Right cardiac atrium (tissue), 5 donors: ENCODE data around the gene SPSB1. TPM values are rescaled to one million over a fixed set of nuclear protein-coding genes. Genes with fewer than 3 reads are reported as not detected.

Experiments used
- ATAC-seq, 2 donors: fragments of 200-7000 bp; cut with Tn5 transposase; one replicate each; pipeline versions ENCODE4 v1.8.0 to v1.9.1; 2020; ENCODE audit warnings: moderate library complexity in 2 of 2, mild to moderate bottlenecking in 1 of 2
- DNase-seq, 3 donors: peaks; one replicate each; pipeline ENCODE4 v3.0.0-alpha.2; 2020
- H3K27ac ChIP-seq: one replicate; pipeline ENCODE4 v1.5.1; 2013; ENCODE audit warnings: mild to moderate bottlenecking, low read length, control low read depth, moderate library complexity
- H3K27me3 ChIP-seq: one replicate; pipeline ENCODE4 v1.6.1; 2013; ENCODE audit not compliant: control insufficient read depth, insufficient read depth
- H3K4me1 ChIP-seq: one replicate; pipeline ENCODE4 v1.6.1; 2013; ENCODE audit warnings: low read length; ENCODE audit not compliant: control insufficient read depth, insufficient read depth
- H3K4me3 ChIP-seq: one replicate; pipeline ENCODE4 v1.5.1; 2013; ENCODE audit warnings: low read length, control low read depth
- H3K9me3 ChIP-seq: one replicate; pipeline ENCODE4 v1.6.1; 2013; ENCODE audit warnings: low read length; ENCODE audit not compliant: control insufficient read depth
- WGBS: extraction: QIAGEN DNeasy Blood & Tissue Kit; methylation state at CpG from one replicate; pipeline ENCODE4 v1.1.7; 2013; 5-methylcytosine and 5-hydroxymethylcytosine counted together
- intact Hi-C, 4 donors: fragments of 100-400 bp; cut with DNase I; formaldehyde crosslinking; loops; one replicate each; pipeline versions ENCODE4 v1.11.0 to v1.14.0; 2022 to 2023
- polyA plus RNA-seq: library from polyadenylated mRNA; stranded (reverse); fragments of 200-250 nt; gene quantifications from one replicate; pipeline ENCODE4 v1.2.3, GENCODE V29; 2013
- total RNA-seq, 4 donors: library from RNA; stranded (reverse); fragmentation: NEBNext Ultra II Directional; extraction: Animal tissue kit (Norgen Biotek cat#: 25700); gene quantifications; one replicate each; pipeline ENCODE4 v1.2.1, GENCODE V29; 2021
- donor health status: healthy with polysubstance abuse.
- donor health status: DM: no; HTN: yes; CAD: no.
- donor health status: DM: no; HTN: no; CAD: no.
- donor health status: DM: no; HTN: yes; CAD: no; lungs with severe emphysema.
- donor health status: DM: yes; HTN: yes; CAD: no.

SPSB1 gene
- total and polyA plus RNA-seq, 5 donors: 15.5 to 24.0 (median 16.5) TPM

DNA sequence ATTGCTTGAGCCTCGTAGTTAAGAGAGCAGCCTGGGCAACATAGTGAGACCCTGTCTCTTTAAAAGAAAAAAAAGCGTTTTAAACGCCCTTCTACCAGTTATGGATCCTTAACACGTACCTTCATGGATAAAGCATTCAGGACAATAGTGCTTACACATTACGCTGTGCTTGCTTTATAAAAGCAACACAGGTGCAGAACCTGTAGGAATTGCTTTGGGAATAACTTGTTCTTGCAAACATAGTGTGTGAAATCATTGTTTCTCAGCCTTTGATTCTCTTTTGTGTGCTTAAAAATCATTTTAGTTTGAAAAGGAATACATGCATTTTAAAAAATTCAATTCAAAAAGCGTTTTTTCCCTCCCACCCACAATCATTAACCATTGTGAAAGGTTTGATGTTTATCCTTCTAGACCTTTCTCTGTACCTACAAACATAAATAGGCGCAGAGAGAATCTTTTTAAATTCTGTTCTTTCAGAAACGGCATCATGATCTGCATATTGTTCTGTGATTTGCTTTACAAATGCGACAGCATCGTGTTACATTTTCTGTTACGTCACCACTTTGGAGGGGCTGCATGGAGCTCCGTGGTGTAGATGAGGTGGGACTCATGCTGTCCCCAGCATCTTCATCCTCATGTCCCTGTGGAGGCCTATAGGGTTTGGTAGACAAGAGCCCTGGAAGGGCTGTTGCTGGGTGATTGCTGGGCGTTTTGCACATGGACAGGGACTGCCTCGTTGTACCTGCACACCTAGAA is 54.6 kb downstream of the SPSB1 start:
- intact Hi-C loops: no loop called here
- Histone ChIP-seq H3K4me3 (no peak overlapping the region), H3K4me1 (peaks cover 15% of the 10 kb centered on the region), H3K9me3 (no peaks in the 10 kb centered on the region), H3K27ac (no peak overlapping the region), H3K27me3 (no peaks in the 10 kb centered on the region)
- DNase-seq (peak in 1 of 3 donors; percentile 20), ATAC-seq (no peak)
- 72% methylated on average over 14 of the region's 14 CpGs for WGBS

DNA sequence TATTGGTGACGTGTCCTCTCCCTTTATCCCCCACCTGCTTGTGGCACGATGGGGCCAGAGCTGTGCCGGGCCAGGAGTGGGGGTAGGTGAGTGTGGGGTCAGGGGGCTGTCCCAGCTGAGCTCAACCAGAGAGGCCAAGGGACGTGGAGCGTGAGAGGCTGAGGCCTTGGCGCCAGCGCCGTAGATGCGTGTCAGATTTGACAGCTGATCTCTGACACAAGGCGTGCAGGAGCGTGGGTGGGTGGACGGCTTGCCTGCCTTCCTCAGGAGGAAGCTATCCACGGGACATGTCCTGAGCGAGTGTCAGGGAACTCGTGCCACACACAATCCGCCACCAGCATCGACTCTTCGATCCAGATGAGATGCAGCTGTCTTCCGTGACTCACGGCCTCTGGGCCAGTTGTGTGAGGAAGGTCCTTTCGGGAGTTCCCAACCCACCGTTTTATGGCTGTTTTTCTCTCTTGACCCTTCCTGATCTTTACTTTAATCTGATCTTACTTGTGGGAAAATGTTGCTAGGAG is 56.7 kb downstream of the SPSB1 start:
- Histone ChIP-seq H3K27me3 (no peaks in the 10 kb centered on the region), H3K4me1 (peaks cover 13% of the 10 kb centered on the region), H3K4me3 (no peak overlapping the region), H3K9me3 (no peaks in the 10 kb centered on the region), H3K27ac (no peak overlapping the region)
- intact Hi-C loops: no loop called here
- 74% methylated on average over 22 of the region's 22 CpGs for WGBS
- ATAC-seq (no peak), DNase-seq (peak in 2 of 3 donors; percentile 55)

- Histone ChIP-seq H3K27ac (peak overlapping the region; percentile 4), H3K4me1 (peaks cover 5% of the 10 kb centered on the region), H3K4me3 (no peak overlapping the region), H3K27me3 (no peaks in the 10 kb centered on the region), H3K9me3 (no peaks in the 10 kb centered on the region)
- WGBS: 73% methylated on average over 20 of the region's 20 CpGs
- ATAC-seq (peak; percentile 57 to 59), DNase-seq (peak; percentile 58 to 82 (median 78))
- intact Hi-C loops: no loop called here
Measured at GRCh38 chr1:9350013-9350908, 57.6 kb downstream of the SPSB1 start.

GRCh38 chr1:9350960-9351359 is 58.3 kb downstream of the SPSB1 start:
- no peaks in the 10 kb centered on the region for H3K9me3 ChIP-seq
- no peaks in the 10 kb centered on the region for H3K27me3 ChIP-seq

GRCh38 chr1:9351654-9352271 is 59.1 kb downstream of the SPSB1 start:
- no peaks in the 10 kb centered on the region for H3K9me3 ChIP-seq
- H3K27ac ChIP-seq: no peak overlapping the region
- intact Hi-C loops: no loop called here
- DNase-seq (peak in 2 of 3 donors; percentile 33 to 47), ATAC-seq (no peak)
- peaks cover 3% of the 10 kb centered on the region for H3K4me1 ChIP-seq
- no peak overlapping the region for H3K4me3 ChIP-seq
- 89% methylated on average over 7 of the region's 7 CpGs for WGBS
- no peaks in the 10 kb centered on the region for H3K27me3 ChIP-seq

More at GRCh38 chr1:9350960-9351359, 58.3 kb downstream of the SPSB1 start:
- H3K4me1 ChIP-seq: peaks cover 3% of the 10 kb centered on the region
- DNase-seq (no peak), ATAC-seq (no peak)
- 95% methylated on average over 4 of the region's 4 CpGs for whole genome bisulfite sequencing
- H3K27ac ChIP-seq: no peak overlapping the region
- H3K4me3 ChIP-seq: no peak overlapping the region
- intact Hi-C loops: no loop called here

DNA sequence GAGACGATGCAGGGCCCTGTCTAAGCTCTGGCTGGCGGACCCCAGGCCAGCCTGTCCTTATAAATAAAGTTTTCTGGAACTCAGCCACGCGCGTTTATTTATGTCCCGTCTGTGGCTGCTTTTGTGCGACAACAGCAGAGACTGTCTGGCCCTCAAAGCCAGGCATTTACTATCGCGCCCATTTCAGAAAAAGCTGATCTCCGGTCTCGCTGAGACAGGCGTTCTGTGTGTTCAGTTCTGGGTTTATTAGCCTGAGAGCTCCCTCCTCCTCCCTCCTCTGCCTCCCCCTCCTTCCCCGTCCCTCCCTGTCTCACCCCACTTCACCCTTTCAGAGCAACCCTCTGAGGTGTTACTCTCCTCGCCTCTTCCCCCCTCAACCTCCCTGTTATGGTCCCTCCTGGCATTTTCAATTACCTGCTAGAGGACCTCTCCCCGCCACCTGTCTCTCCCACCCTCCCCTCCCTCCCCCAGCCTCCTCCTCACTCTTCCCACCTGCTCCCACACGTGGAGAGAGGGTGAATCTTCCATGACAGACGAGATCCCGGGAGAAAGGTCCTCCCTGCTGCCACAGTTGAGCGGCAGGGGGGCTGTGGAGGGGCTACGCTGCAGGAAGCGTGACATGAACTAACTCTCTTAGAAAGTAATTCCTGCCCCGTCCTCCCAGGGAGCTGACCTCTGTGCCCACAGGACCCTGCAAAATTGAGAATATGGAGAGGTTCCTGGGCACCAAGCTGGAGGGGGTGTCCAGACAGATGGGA is 59.9 kb downstream of the SPSB1 start:
- ATAC-seq: peak in 1 of 2 donors; percentile 4
- WGBS: 65% methylated on average over 22 of the region's 22 CpGs
- no peak overlapping the region for H3K4me3 ChIP-seq
- peak in 1 of 3 donors; percentile 14 for DNase-seq
- no peaks in the 10 kb centered on the region for H3K27me3 ChIP-seq
- H3K4me1 ChIP-seq: peaks cover 3% of the 10 kb centered on the region
- H3K9me3 ChIP-seq: no peaks in the 10 kb centered on the region
- intact Hi-C loops: no loop called here
- no peak overlapping the region for H3K27ac ChIP-seq

DNA sequence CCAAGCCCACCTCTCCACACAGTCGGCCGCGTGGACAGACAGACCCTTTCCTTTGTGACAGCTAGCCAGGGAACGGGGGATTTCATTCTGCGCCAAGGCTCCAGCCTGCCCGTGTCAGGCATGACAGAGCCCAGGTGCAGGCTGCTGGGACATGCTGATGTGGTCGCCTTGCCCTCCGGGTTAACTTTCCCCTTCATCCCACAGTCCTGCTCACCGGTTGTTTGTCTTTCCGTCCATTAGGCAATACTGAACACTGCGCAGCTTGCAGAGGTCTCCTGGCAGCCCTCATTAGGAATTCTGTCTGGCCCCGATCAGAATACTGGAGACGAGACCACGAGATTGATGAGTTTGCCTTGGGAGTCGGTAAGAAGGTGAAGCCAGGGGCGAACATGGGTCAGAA is 62.8 kb downstream of the SPSB1 start:
- DNase-seq (peak in 2 of 3 donors; percentile 39 to 42), ATAC-seq (no peak)
- intact Hi-C loops: no loop called here
- no peaks in the 10 kb centered on the region for H3K9me3 ChIP-seq
- H3K4me1 ChIP-seq: peaks cover 3% of the 10 kb centered on the region
- 86% methylated on average over 16 of the region's 16 CpGs for WGBS
- no peaks in the 10 kb centered on the region for H3K27me3 ChIP-seq
- no peak overlapping the region for H3K27ac ChIP-seq
- no peak overlapping the region for H3K4me3 ChIP-seq

GRCh38 chr1:9356021-9356420 is 63.3 kb downstream of the SPSB1 start:
- ATAC-seq: no peak
- DNase-seq: peak in 2 of 3 donors; percentile 27 to 32
- intact Hi-C loops: no loop called here
- Histone ChIP-seq H3K9me3 (no peaks in the 10 kb centered on the region), H3K27me3 (no peaks in the 10 kb centered on the region), H3K4me3 (no peak overlapping the region), H3K4me1 (peaks cover 3% of the 10 kb centered on the region), H3K27ac (no peak overlapping the region)
- WGBS: 96% methylated on average over 24 of the region's 24 CpGs

GRCh38 chr1:9356829-9357466 is 64.3 kb downstream of the SPSB1 start:
- ATAC-seq: no peak
- H3K27me3 ChIP-seq: no peaks in the 10 kb centered on the region
- no peaks in the 10 kb centered on the region for H3K9me3 ChIP-seq
- no peak overlapping the region for H3K27ac ChIP-seq
- no peak overlapping the region for H3K4me3 ChIP-seq
- H3K4me1 ChIP-seq: peaks cover 3% of the 10 kb centered on the region
- intact Hi-C loops: no loop called here
- no peak for DNase-seq
- WGBS: 96% methylated on average over 2 of the region's 2 CpGs

GRCh38 chr1:9357958-9358357 is 65.3 kb downstream of the SPSB1 start:
- ATAC-seq (no peak), DNase-seq (no peak)
- intact Hi-C loops: no loop called here
- Histone ChIP-seq H3K27me3 (no peaks in the 10 kb centered on the region), H3K27ac (no peak overlapping the region), H3K4me3 (no peak overlapping the region), H3K9me3 (no peaks in the 10 kb centered on the region), H3K4me1 (no peaks in the 10 kb centered on the region)
- whole genome bisulfite sequencing: 92% methylated on average over 8 of the region's 8 CpGs
